Putamen (tissue), 1 donor: ENCODE measurements around the gene COLEC11.
"Not testable (repeated sequence)": the region's sequence is repeated elsewhere in the genome, so short reads cannot be mapped to it uniquely, and the experiment has no call there.

Source experiments
- DNase-seq: peaks from one replicate; pipeline ENCODE4 v3.0.0-alpha.2; 2016; ENCODE audit warnings: low spot score

COLEC11 gene

GRCh38 chr2:3625186-3625585, 30.3 kb downstream of the COLEC11 start:
- no peak for DNase-seq

- no peak for DNase-seq
These were observed 31.4 kb downstream of the COLEC11 start for GRCh38 chr2:3626118-3626811.

DNA sequence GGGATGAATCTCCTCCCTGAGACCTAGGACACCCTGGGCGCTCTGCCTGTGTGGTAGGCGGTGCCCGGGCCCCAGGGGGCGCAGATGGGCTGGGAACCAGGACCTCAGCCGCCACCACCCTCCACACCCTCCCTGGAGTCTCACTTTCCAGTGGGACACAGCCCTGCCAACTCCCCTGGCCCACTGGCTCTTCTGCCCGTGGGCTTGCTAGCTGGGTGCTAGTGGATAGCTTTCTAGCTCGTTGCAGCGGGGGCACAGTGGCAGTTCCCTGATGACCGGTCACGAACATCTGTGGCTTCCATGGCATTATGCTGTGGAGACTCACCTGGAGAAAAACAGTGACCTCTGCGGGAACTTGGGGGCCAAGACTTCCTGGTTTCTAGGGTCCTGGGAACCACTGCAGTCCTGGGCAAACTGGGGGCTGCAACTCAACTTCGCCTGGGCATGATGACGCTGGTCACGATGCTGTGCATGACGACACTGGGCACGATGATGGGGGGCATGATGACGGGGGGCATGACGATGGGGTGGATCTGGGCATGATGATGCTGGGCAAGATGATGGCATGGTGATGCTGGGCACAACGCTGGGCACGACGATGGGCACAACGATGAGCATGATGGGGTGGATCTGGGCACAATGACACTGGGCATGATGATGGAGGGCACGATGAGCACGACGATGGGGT, 32.0 kb downstream of the COLEC11 start:
- no peak for DNase-seq

- DNase-seq, result no peak
These were observed 32.7 kb downstream of the COLEC11 start for GRCh38 chr2:3627500-3628100.

DNA sequence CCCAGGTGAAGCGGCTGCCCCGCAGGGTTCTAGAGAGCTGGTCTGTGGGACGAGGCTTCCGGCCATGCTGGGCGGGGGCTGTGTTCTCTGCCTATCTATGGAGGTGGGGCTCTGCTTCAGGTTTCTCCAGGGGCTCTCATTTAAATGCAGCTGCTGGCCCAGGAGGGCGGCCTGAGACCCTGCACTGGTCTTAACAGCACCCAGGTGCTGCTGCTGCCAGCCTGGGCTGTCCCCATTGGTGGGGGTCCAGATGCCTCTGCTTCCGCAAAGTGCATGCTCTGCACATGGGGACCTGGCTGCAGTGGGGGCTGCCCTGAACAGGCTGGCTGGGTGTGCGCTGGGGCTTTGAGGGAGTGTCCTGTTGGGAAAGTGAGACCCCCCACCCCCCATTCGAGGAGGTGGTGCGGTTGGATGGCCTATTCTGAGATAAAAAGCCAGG, 33.3 kb downstream of the COLEC11 start:
- no peak for DNase-seq

DNA sequence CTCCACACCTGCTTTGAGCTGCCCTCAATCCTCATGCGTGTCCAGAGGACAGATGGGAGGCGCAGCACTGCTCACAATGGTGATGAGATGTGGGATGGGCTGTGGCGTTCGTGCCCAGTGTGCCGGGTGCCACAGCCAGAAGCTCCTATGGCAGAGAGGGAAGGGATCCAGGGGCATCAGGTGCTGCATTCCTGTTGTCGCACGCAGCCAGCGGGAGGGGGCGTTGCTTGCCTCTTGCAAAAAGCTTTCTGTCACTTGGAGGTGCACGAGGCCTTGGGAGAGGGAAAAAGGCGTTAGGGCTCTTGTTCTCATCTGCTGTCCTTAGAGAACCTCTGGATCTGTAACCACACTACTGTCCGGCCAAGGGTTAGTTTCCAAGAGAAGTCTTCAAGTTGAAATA, 33.9 kb downstream of the COLEC11 start:
- no peak for DNase-seq

- no peak for DNase-seq
These were observed 35.7 kb downstream of the COLEC11 start for GRCh38 chr2:3630631-3631030.

DNA sequence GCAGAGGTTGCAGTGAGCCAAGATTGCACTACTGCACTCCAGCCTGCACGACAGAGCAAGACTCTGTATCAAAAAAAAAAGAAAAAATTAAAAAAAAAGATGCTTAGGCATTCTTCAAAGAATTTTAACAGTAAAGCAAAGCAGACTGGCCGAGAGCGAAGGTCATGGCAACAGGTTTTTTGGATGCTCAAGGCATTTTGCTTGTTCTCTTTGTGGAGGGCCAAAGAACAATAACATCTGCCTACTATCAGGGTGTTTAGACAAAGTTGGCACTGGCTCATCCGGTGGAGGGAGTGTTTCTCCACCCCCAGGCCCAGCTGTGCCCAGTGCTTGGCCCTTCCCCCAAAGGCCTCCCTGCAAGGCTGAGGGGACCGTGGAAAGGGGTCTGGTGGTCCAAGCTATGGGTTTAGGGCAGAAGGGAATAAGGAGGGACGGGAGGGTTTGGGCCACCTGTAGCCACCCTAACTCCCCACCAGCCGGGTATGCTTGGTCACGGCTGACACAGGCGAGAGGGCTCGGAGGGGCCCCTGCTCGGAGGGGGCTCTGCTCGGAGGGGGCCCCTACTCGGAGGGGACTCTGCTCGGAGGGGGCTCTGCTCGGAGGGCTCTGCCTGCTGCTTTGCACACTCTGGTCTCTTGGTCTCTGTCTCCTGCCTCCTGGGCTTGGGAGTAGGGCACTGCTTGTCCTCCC, 36.4 kb downstream of the COLEC11 start:
- DNase-seq, result no peak

- DNase-seq, result no peak
These were observed 37.1 kb downstream of the COLEC11 start for GRCh38 chr2:3631851-3632659.

- no peak for DNase-seq
These were observed 38.4 kb downstream of the COLEC11 start for GRCh38 chr2:3633089-3633981.

- no peak for DNase-seq
These were observed 39.2 kb downstream of the COLEC11 start for GRCh38 chr2:3633982-3634595.

- DNase-seq, result no peak
These were observed 39.7 kb downstream of the COLEC11 start for GRCh38 chr2:3634596-3635121.

DNA sequence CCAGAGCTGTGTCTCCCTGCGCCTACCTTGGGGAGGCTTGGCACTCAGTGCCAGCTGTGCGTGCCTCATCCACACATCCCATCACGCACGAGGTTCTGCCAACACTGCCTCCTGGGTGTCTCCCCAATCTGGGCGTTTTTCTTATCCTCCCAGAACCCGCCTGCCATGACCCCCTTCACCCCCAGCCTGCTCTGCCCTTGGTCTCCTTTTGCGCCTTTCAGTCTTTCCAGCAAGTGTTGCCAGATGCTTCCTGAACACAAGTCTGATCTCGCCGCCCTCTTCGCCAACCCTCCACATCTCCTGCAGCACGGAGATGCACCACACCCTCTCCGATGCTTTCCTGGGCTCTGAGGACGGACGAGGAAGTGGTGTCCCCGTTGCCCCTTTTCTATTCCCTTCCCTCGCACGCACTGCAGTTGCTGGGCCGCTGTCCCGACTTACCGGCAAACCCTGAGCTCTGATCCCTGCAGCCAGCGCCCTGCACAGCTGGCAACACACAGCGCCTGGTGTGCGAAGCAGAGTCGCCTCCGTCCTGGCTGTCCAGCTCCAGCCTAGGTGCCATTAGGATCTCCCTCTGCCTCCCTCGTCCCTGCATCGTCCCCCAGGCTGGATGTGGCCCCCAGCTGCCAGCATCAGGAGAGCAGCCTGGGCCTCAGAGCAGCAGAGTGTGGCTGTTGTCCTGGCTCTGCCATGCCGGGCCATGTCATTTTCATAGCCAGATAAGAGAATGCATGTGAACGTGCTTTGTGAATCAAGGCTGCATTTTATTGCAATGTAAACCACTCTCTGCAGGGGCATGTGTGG, 40.5 kb downstream of the COLEC11 start:
- no peak for DNase-seq

DNA sequence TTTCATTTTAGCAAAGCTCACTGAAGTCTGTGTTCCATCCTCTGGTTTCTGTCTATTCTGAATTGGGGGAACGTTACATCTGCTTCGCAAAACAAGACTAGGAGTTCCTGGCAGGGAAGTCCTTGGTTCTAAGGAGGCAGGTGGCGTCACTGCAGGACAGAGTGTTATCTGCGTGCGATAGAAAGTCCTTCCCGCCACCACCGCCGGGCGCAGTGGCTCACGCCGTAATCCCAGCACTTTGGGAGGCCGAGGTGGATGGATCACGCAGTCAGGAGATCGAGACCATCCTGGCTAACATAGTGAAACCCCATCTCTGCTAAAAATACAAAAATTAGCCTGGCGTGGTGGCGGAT, 41.0 kb downstream of the COLEC11 start:
- not testable (repeated sequence) for DNase-seq

DNA sequence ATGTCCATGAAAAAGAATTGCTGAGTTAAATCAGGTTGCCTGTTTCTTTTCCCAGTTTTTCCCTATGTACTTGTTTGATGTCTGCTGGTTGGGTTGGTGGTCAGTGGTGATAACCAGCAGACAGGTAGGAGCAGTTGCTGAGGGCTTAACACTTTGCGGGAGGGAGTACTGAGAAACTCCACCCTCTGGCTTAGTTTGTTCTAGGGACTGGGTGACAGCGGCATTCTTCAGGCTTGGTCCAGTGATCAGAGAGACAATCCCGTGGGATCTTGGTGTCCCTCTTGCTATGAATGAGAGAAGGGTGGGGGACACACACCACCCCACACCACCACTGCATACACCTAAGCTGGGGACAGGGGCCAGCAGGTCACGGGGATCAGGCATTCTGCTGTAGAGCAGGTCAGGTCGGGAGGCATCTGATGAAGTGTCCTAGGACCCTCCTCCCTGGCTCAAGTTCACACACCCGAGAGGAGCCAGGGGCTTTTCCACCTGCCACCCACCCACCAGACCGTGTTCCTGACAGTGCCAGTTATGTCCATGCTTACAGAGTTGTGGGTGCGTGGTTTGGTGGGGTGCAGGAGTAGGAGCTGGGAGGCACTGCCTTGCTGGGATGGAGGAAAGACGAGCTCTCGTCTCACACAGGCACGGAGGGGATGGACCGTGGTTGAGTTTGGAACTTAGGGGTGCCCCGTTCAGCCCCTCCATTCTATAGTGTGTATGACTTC, 41.8 kb downstream of the COLEC11 start:
- DNase-seq, result no peak

- no peak for DNase-seq
These were observed 42.4 kb downstream of the COLEC11 start for GRCh38 chr2:3637311-3637675.

- DNase-seq, result no peak
These were observed 43.0 kb downstream of the COLEC11 start for GRCh38 chr2:3637692-3638455.

- no peak for DNase-seq
These were observed 43.5 kb downstream of the COLEC11 start for GRCh38 chr2:3638456-3638810.
